ENCODE data around the gene PARD6G.
A peak's percentile ranks its signal among the peaks of the same experiment; 100 is the strongest.
"Not testable (repeated sequence)": the region's sequence is repeated elsewhere in the genome, so short reads cannot be mapped to it uniquely, and the experiment has no call there.

PARD6G gene, protein sequence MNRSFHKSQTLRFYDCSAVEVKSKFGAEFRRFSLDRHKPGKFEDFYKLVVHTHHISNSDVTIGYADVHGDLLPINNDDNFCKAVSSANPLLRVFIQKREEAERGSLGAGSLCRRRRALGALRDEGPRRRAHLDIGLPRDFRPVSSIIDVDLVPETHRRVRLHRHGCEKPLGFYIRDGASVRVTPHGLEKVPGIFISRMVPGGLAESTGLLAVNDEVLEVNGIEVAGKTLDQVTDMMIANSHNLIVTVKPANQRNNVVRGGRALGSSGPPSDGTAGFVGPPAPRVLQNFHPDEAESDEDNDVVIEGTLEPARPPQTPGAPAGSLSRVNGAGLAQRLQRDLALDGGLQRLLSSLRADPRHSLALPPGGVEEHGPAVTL

GRCh38 chr18:80247393-80247841 is at the start of gene PARD6G:
TSS of gene PARD6G (minus strand) at chr18:80247514. CDS start at chr18:80247348, 166 bp downstream.
- ATAC-seq = peak; percentile 50
- DNase-seq = peak; percentile 70

- not testable (repeated sequence) for ATAC-seq
- peak; percentile 48 for DNase-seq
These were observed 15.1 kb upstream of the PARD6G start for GRCh38 chr18:80262241-80263033.

GRCh38 chr18:80259610-80260009 is 12.3 kb upstream of the PARD6G start:
- ATAC-seq (no peak), DNase-seq (no peak)

GRCh38 chr18:80258640-80259039 is 11.3 kb upstream of the PARD6G start:
- ATAC-seq = no peak
- DNase-seq = no peak

GRCh38 chr18:80257579-80258543 is 10.5 kb upstream of the PARD6G start:
- peak; percentile 74 for DNase-seq
- not testable (repeated sequence) for ATAC-seq

- ATAC-seq = no peak
- DNase-seq = no peak
These were observed 7.7 kb upstream of the PARD6G start for GRCh38 chr18:80254971-80255500.

GRCh38 chr18:80253871-80254492 is 6.7 kb upstream of the PARD6G start:
- DNase-seq (peak; percentile 34), ATAC-seq (no peak)

- ATAC-seq = no peak
These were observed 5.9 kb upstream of the PARD6G start for GRCh38 chr18:80253236-80253635.

GRCh38 chr18:80252136-80252535 is 4.8 kb upstream of the PARD6G start:
- no peak for DNase-seq
- no peak for ATAC-seq

More at GRCh38 chr18:80253236-80253635, 5.9 kb upstream of the PARD6G start:
- no peak for DNase-seq

GRCh38 chr18:80251700-80252099 is 4.4 kb upstream of the PARD6G start:
- DNase-seq (no peak), ATAC-seq (no peak)

GRCh38 chr18:80250740-80251364 is 3.5 kb upstream of the PARD6G start:
- ATAC-seq (no peak), DNase-seq (no peak)

DNA sequence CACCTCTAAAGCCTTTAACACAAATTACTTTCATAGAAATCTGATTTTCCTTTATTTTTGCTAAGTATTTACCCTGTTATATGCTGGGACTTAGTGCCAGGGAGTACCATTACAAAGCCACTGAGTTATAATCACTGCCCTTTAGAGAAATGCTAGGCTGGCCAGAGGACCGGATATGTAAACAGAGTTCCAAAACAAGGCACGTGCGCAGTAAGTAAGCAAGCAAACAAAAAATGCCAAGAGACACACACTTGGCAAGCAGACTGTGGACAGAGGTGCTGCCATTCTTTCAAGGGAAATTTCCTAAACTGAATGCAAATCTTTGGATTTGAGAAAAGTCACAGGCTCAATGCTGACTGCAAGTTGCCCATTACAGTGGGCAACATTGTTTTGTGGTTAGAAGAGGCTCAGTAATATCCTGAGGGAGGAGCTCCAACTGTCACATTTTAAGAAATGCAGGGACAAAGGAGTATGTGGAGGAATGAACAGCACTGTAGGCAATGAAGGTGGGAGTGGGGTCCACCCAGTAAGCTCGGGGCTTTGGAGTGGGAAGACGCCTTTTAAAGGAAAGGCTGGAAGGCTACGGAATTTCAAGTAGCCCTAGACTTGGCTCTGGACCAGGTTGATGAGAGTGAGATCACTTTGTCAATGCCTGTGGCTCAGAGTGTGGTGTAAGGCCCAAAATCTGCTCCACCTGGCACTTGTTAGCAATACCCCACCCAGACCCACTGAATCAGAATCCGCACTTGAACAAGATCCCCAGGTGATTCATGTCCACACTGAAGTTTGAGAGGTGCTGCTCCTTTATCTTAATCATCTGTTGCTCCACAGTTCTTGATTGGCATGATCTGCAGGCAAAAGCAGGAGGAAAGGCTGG is 2.1 kb upstream of the PARD6G start:
- DNase-seq (no peak), ATAC-seq (no peak)

- DNase-seq = peak; percentile 14
- ATAC-seq = peak; percentile 22
These were observed 595 bp downstream of the PARD6G start for GRCh38 chr18:80246445-80247392.

DNA sequence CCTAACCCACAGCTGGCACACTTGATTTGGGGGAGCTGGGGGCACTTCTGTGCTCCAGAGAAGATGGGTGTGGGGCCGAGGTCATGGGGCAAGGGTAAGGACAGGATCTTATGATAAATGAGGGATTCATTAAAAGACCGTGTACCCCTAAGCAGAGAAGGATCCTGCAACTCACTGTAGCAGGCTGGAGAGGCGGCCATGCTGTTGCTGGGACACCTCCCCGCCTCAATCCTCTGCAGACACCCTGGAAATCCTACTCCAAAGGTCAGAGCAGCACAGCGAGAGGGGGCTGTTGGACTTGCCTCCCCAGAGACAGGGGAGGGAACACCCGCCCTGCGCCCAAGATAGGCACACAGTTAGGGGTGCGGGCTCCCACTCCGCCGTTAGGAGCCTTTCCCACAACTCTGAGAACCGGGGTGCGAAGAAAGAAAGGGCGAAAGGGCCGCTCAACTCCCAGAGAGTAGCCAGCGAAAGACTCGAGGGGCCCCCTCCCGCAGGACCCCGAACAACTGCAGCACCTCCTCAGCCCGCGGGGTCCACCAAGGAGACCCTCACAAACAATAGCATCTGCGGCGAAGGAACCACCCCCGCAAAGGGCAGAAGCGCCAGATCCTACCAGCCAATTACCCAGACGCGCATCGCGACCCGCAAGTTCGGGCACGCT is 1.4 kb downstream of the PARD6G start:
- ATAC-seq = no peak
- DNase-seq = no peak

DNA sequence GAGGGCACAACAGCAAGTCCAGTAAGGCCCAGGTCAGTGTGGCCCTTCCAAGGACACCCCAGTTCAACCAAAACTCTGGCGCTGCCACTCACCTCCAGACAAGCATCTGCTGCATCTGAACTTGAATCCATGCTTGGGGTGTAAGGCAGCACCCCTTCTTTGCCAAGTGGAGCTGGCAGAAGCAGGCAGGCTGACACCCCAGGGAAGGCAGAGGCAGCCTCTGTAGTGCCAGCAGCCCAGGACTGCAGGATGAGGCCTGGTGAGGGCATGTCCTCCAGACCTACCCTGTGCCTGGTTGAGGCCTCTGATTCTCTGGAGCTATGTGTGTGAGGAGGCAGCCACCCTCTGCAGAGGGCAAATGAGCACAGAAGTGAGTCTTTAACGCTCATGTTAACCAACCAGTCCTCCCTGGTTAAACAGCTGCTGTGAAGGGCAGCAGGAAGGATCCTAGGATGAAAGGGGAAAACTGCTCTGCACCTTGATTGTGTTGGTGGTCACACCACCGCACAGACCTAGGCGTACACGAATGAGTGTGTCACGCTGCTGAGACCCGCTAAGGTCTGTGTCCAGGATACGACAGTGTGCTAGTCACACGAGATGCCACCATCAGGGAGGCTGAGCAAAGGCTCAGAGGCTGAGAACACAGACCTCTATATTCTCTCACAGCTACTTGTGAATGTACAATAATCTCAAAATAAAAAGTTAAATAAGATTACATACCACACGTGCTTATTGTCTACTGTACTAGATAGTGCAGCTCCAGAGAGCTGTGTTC is 2.2 kb downstream of the PARD6G start:
- peak; percentile 2 for ATAC-seq
- DNase-seq = no peak

DNA sequence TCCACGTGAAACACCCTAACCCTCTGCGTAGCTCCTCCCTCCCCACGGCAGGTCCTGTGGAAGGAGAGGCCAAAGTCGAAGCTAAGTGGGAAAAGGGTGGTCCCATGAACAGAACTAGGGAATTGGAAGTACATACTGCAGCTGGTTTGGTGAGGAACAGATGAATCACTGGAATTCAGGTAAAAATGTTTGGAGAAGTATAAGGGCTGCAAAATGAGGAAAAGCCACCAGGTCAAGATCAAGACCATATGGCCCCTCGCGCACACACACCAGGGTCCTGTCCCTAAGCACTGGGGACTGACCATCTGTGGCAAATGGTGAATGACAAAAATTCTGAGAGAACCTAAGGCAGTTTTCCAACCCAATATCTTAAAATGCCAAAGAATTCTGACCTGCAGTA is 3.1 kb downstream of the PARD6G start:
- no peak for ATAC-seq

GRCh38 chr18:80243204-80243603 is 4.1 kb downstream of the PARD6G start:
- DNase-seq (no peak), ATAC-seq (no peak)

More for the DNA sequence above, 3.1 kb downstream of the PARD6G start:
- no peak for DNase-seq
